Endothelial cell of umbilical vein (primary cell): ENCODE results near the gene GRIK3. TPM values are rescaled to one million over a fixed set of nuclear protein-coding genes. Genes with fewer than 3 reads are reported as not detected.

Source experiments
- BruUV-seq: library from RNA; stranded (reverse); fragments of 400-500 nt; replicated peaks from 2 replicates; lab custom pipeline; 2021; lab: Mats Ljungman, UMichigan
- CTCF ChIA-PET: fragments of 300-600, 350-600 bp; sonication (Branson Sonifier 250); formaldehyde crosslinking; loops from one replicate; lab custom pipeline; 2021; ENCODE audit warnings: antibody characterized with exemption, inconsistent platforms; lab: Charles Lee
- POLR2A ChIA-PET: fragments of 300-600, 350-600 bp; sonication (Branson Sonifier 250); formaldehyde crosslinking; loops from one replicate; lab custom pipeline; 2021; ENCODE audit warnings: antibody characterized with exemption, inconsistent platforms; lab: Charles Lee
- DNase-seq: peaks from one replicate; pipeline ENCODE4 v3.0.0-alpha.2; 2011; ENCODE audit warnings: low read depth, low spot score
- FAIRE-seq: peaks from 2 replicates; lab custom pipeline; 2011; peaks lifted over from hg19 to GRCh38; lab: Jason Lieb, UNC
- H2AFZ ChIP-seq: 2 replicates; pipeline ENCODE4 v1.6.0; 2012; ENCODE audit warnings: low read depth, low read length, control low read depth, inconsistent platforms
- H3K27ac ChIP-seq: 2 replicates; pipeline ENCODE4 v1.5.1; 2011; ENCODE audit warnings: low read depth, mild to moderate bottlenecking, control low read depth, low read length, moderate library complexity; ENCODE audit not compliant: insufficient read depth
- H3K27me3 ChIP-seq, 2 experiments: 2 replicates each; pipeline versions ENCODE4 v1.6.0 to v1.6.1; 2011; ENCODE audit warnings: low read length in 2 of 2, mixed read lengths in 1 of 2; ENCODE audit not compliant: control insufficient read depth in 2 of 2, insufficient read depth in 2 of 2
- H3K36me3 ChIP-seq, 2 experiments: 2 replicates in 1 of 2; 3 replicates in 1 of 2; pipeline ENCODE4 v1.5.1; 2011; ENCODE audit warnings: low read length in 2 of 2, mild to moderate bottlenecking in 1 of 2, moderate library complexity in 1 of 2; ENCODE audit not compliant: control insufficient read depth in 2 of 2, insufficient read depth in 2 of 2; ENCODE audit errors: extremely low read depth in 1 of 2
- H3K4me1 ChIP-seq: 3 replicates; pipeline ENCODE4 v1.5.1; 2011; ENCODE audit warnings: mild to moderate bottlenecking, low read length; ENCODE audit not compliant: control insufficient read depth, insufficient read depth; ENCODE audit errors: extremely low read depth
- H3K4me2 ChIP-seq: 2 replicates; pipeline ENCODE4 v1.6.1; 2011; ENCODE audit warnings: low read length, control low read depth, mixed read lengths; ENCODE audit not compliant: insufficient read depth
- H3K4me3 ChIP-seq, 3 experiments: fragments of 200-600 bp in 1 of 3; sonication (generic), shearing (Covaris generic) in 1 of 3; replicated peaks in 1 of 3; 2 replicates each; pipeline ENCODE4 v1.5.1; 2011 to 2016; ENCODE audit warnings: control low read depth in 3 of 3, low read length in 3 of 3, mild to moderate bottlenecking in 2 of 3, inconsistent platforms in 1 of 3, low read depth in 1 of 3, moderate library complexity in 1 of 3; ENCODE audit not compliant: insufficient read depth in 1 of 3
- H3K79me2 ChIP-seq: 2 replicates; pipeline ENCODE4 v1.6.0; 2012; ENCODE audit warnings: low read length, inconsistent platforms; ENCODE audit not compliant: control insufficient read depth, insufficient read depth
- H3K9ac ChIP-seq: replicated peaks from 2 replicates; pipeline ENCODE3; 2011; ENCODE audit warnings: low read length, control low read depth; ENCODE audit not compliant: insufficient read depth; ENCODE audit errors: extremely low read depth
- H3K9me1 ChIP-seq: replicated peaks from 3 replicates; pipeline ENCODE4 v1.6.0; 2011; ENCODE audit warnings: mild to moderate bottlenecking, low read length; ENCODE audit not compliant: control insufficient read depth, insufficient read depth; ENCODE audit errors: extremely low read depth
- H3K9me3 ChIP-seq: replicated peaks from 2 replicates; pipeline ENCODE4 v1.5.1; 2012; ENCODE audit warnings: low read length, inconsistent platforms; ENCODE audit not compliant: control insufficient read depth, insufficient read depth
- H4K20me1 ChIP-seq: replicated peaks from 2 replicates; pipeline ENCODE3; 2011; ENCODE audit warnings: mild to moderate bottlenecking, low read length; ENCODE audit not compliant: control insufficient read depth, insufficient read depth; ENCODE audit errors: extremely low read depth
- EZH2 ChIP-seq: IDR thresholded peaks from 2 replicates; pipeline ENCODE4 v1.6.1; 2012; ENCODE audit warnings: borderline replicate concordance, low read depth, mild to moderate bottlenecking, moderate library complexity, low read length, inconsistent platforms; ENCODE audit not compliant: severe bottlenecking
- FOS ChIP-seq: IDR thresholded peaks from 2 replicates; pipeline ENCODE4 v1.6.1; 2011; ENCODE audit warnings: mild to moderate bottlenecking, low read length, moderate library complexity, borderline replicate concordance; ENCODE audit not compliant: insufficient read depth
- GATA2 ChIP-seq: IDR thresholded peaks from 2 replicates; pipeline ENCODE4 v1.7.0; 2011; ENCODE audit warnings: low read depth, mild to moderate bottlenecking, moderate library complexity, mixed read lengths, low read length; ENCODE audit not compliant: insufficient read length, insufficient read depth
- JUN ChIP-seq: IDR thresholded peaks from 2 replicates; pipeline ENCODE4 v1.6.1; 2011; ENCODE audit warnings: borderline replicate concordance, low read depth; ENCODE audit not compliant: insufficient read length, insufficient read depth
- MYC ChIP-seq: IDR thresholded peaks from one replicate; pipeline ENCODE4 v1.6.1; 2011; ENCODE audit warnings: mild to moderate bottlenecking, low read depth, low read length
- POLR2A ChIP-seq: IDR thresholded peaks from 2 replicates; pipeline ENCODE4 v1.6.1; 2012; ENCODE audit warnings: low read depth, mild to moderate bottlenecking, control low read depth, low read length
- POLR2AphosphoS5 ChIP-seq: IDR thresholded peaks from 2 replicates; pipeline ENCODE4 v1.6.1; 2012; ENCODE audit warnings: low read depth, mild to moderate bottlenecking, control low read depth, low read length, moderate library complexity; ENCODE audit not compliant: insufficient read depth
- dilution Hi-C: fragments of 300-500 bp; cut with MboI; formaldehyde crosslinking; loops from one replicate; pipeline ENCODE4 v1.15.0; 2019; ENCODE audit warnings: low sequenced_read_pairs; ENCODE audit not compliant: extremely low pct_ligation_motif_present
- intact Hi-C: fragments of 100-400 bp; cut with micrococcal nuclease; formaldehyde crosslinking; loops from one replicate; pipeline ENCODE4 v1.10.0; 2022
- polyA plus RNA-seq, 4 experiments: library from polyadenylated mRNA; depleted of rRNA in 3 of 4; stranded (reverse) in 3 of 4; unstranded in 1 of 4; fragments of >200 nt; gene quantifications; 2 replicates each; pipeline versions ENCODE4 v1.2.1 to v1.2.3, GENCODE V29; 2011 to 2012; ENCODE audit warnings: missing spikeins in 1 of 4
- total RNA-seq: library from RNA; stranded (reverse); gene quantifications from 2 replicates; pipeline ENCODE4 v1.2.3, GENCODE V29; 2021
- TF ChIP-seq, protein P1 (sequence below), 2 donors: IDR thresholded peaks; 1 replicate in 1 of 2; 2 replicates in 1 of 2; pipeline ENCODE4 v1.5.1; 2011; ENCODE audit warnings: low read length in 2 of 2, mild to moderate bottlenecking in 2 of 2, moderate library complexity in 2 of 2, control low read depth in 1 of 2, inconsistent platforms in 1 of 2, low read depth in 1 of 2; ENCODE audit not compliant: insufficient read depth in 1 of 2; ENCODE audit errors: extremely low read depth in 1 of 2
- TF ChIP-seq, protein P2 (sequence below): IDR thresholded peaks from 2 replicates; pipeline ENCODE4 v1.6.1; 2011; ENCODE audit not compliant: insufficient read depth, insufficient read length

The GRIK3 gene
- total and polyA plus RNA-seq, 2 donors (not counting 3 experiments of a cell fraction or from before 2014, with no cell fraction given): not detected

DNA sequence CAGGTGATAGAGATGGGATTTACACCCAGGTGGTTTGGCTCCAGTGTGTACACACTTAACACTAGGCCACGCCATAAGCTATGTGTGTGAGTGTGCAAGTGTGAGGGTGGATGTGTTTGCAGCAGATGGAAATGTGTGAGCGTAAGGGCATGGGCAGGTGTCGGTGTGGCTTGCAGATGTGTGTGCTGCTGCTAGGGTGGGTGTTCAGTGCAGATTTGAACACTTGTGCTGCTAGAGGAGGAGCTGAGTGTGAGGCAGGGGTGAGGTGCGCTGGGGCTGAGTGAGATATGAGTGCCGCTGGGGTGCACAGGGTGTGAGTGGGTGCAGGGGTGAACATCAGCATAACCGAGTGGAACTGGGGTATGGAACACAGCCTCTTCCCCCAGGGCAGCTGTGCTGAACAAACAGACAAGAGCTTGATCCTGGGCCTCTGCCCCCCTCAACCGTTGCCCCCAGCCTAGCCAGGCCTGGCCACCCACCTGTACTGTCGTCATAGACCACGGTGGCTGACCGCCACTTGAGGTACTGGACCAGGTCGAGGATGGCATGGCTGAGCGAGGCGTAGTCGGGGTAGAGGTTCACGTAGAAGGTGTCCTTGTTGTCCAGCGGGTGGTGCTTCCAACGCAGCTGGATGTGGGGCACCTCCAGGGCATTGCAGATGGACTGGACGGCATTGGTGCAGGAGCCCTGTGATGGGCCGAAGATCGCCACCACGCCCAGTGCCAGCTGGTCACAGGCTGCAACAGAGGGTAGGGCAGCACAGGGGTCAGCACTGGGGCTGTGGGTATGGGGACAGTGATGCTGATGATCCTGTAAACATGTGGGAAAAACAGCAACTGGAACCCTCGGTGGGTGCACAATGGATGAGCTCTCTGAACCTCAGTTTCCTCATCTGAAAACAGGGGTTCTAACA is 153.9 kb downstream of the GRIK3 start:
- Histone ChIP-seq H3K9ac (no peak overlapping the region), H3K4me3 (no peak overlapping the region), H2AFZ (no peak overlapping the region), H3K36me3 (no peaks in the 10 kb centered on the region), H3K4me1 (peaks cover 3% of the 10 kb centered on the region), H4K20me1 (no peaks in the 10 kb centered on the region), H3K27ac (no peak overlapping the region), H3K27me3 (no peaks in the 10 kb centered on the region), H3K79me2 (no peaks in the 10 kb centered on the region), H3K9me1 (no peaks in the 10 kb centered on the region), H3K9me3 (no peaks in the 10 kb centered on the region), H3K4me2 (no peak overlapping the region)
- ChIA-PET POLR2A (no interaction called here), CTCF (no interaction called here)
- intact Hi-C loops (no loop called here), dilution Hi-C loops (no loop called here)
- FAIRE-seq (no peak), DNase-seq (no peak)
- BruUV-seq: no TSS peak
- TF ChIP-seq, protein P1, sequence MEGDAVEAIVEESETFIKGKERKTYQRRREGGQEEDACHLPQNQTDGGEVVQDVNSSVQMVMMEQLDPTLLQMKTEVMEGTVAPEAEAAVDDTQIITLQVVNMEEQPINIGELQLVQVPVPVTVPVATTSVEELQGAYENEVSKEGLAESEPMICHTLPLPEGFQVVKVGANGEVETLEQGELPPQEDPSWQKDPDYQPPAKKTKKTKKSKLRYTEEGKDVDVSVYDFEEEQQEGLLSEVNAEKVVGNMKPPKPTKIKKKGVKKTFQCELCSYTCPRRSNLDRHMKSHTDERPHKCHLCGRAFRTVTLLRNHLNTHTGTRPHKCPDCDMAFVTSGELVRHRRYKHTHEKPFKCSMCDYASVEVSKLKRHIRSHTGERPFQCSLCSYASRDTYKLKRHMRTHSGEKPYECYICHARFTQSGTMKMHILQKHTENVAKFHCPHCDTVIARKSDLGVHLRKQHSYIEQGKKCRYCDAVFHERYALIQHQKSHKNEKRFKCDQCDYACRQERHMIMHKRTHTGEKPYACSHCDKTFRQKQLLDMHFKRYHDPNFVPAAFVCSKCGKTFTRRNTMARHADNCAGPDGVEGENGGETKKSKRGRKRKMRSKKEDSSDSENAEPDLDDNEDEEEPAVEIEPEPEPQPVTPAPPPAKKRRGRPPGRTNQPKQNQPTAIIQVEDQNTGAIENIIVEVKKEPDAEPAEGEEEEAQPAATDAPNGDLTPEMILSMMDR (IDR thresholded peaks at IDR 0.05; ENCODE audit: extremely low read depth in 1 of 2, insufficient read depth in 1 of 2, low read depth in 1 of 2, low read length in 2 of 2): no peak
- no peak for TF ChIP-seq POLR2AphosphoS5
- no peak for TF ChIP-seq GATA2

DNA sequence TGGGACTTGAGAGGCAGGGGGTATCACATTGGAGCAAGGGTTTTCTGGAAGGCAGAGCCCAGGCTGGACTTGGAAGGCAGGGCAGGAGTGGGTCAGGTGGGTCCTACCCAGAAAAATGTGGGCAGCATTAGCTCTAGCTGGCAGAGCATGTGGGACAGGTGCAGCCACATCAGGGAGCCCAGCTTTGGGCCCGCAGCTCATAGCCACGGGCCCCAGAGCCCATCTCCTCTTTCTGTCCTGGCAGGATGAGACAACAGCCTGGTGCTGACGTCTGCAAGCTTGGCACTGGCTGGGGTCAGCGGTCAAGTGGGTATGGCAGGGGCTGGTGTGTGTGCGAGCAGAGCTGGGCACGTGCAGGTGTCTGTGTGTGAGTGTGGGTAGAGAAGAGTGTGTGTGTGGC is 154.7 kb downstream of the GRIK3 start:
- Histone ChIP-seq H3K79me2 (no peaks in the 10 kb centered on the region), H3K36me3 (no peaks in the 10 kb centered on the region), H3K4me2 (no peak overlapping the region), H2AFZ (no peak overlapping the region), H3K4me3 (no peak overlapping the region), H3K9me3 (no peaks in the 10 kb centered on the region), H3K9ac (no peak overlapping the region), H3K27me3 (no peaks in the 10 kb centered on the region), H4K20me1 (no peaks in the 10 kb centered on the region), H3K4me1 (peaks cover 3% of the 10 kb centered on the region), H3K9me1 (no peaks in the 10 kb centered on the region), H3K27ac (no peak overlapping the region)
- ChIA-PET POLR2A (no interaction called here), CTCF (interaction anchor here (1.1 kb wide), 1 partner anchor 303 kb away, joined by 3 read pairs; no protein-coding TSS in a partner anchor)
- BruUV-seq: no TSS peak
- FAIRE-seq (no peak), DNase-seq (no peak)
- TF ChIP-seq POLR2A (no peak), MYC (no peak), GATA2 (no peak), FOS (no peak), POLR2AphosphoS5 (no peak), JUN (no peak), EZH2 (no peak)
- TF ChIP-seq, protein P1 (IDR thresholded peaks at IDR 0.05; ENCODE audit: extremely low read depth in 1 of 2, insufficient read depth in 1 of 2, low read depth in 1 of 2, low read length in 2 of 2): no peak
- TF ChIP-seq, protein P2, sequence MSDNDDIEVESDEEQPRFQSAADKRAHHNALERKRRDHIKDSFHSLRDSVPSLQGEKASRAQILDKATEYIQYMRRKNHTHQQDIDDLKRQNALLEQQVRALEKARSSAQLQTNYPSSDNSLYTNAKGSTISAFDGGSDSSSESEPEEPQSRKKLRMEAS: no peak
- dilution Hi-C loops (no loop called here), intact Hi-C loops (no loop called here)
